ENCODE data around the gene MAVS. TPM values are rescaled to one million over a fixed set of nuclear protein-coding genes. Genes with fewer than 3 reads are reported as not detected.

MAVS gene
- total and polyA plus RNA-seq, 9 of the 15 experiments (the other 6 are each of a cell fraction or from before 2014, with no cell fraction given) = 1.6 to 22.0 (median 11.3) TPM

GRCh38 chr20:3842348-3842930 lies 4.2 kb upstream of the MAVS start (continued):
- TF ChIP-seq TOE1 (IDR thresholded peaks at IDR 0.05; ENCODE audit: borderline replicate concordance) (no peak), TOE1 (CRISPR knock-in tag; IDR thresholded peaks at IDR 0.05; ENCODE audit: borderline replicate concordance, low read depth) (no peak), ZNF57 (CRISPR knock-in tag; IDR thresholded peaks at IDR 0.05) (no peak), ETS1 (conservative IDR thresholded peaks at IDR 0.05; ENCODE audit: control insufficient read depth, low read depth, low read length) (no peak), CXXC5 (CRISPR knock-in tag; IDR thresholded peaks at IDR 0.05) (no peak), ZC3H8 (IDR thresholded peaks at IDR 0.05) (no peak), ZSCAN29 (IDR thresholded peaks at IDR 0.05) (no peak), ELF4 (CRISPR knock-in tag; IDR thresholded peaks at IDR 0.05) (no peak), ID3 (CRISPR knock-in tag; IDR thresholded peaks at IDR 0.05) (no peak), ID3 (tag; IDR thresholded peaks at IDR 0.05) (no peak), ILF3 (IDR thresholded peaks at IDR 0.05; ENCODE audit: borderline replicate concordance) (no peak), NFRKB (IDR thresholded peaks at IDR 0.05; ENCODE audit: low read depth) (no peak), ZBTB33 (CRISPR knock-in tag; IDR thresholded peaks at IDR 0.05) (no peak), XRCC3 (IDR thresholded peaks at IDR 0.05) (no peak), ZNF318 (IDR thresholded peaks at IDR 0.05; ENCODE audit: borderline replicate concordance in 1 of 2, low read depth in 1 of 2) (no peak), LARP7 (IDR thresholded peaks at IDR 0.05) (no peak), HOXB6 (CRISPR knock-in tag; IDR thresholded peaks at IDR 0.05; ENCODE audit: borderline replicate concordance) (no peak), ZNF830 (CRISPR knock-in tag; IDR thresholded peaks at IDR 0.05) (no peak)
